Uterus (tissue), 4 donors: Measurements from ENCODE around the gene TMEM62. TPM values are rescaled to one million over a fixed set of nuclear protein-coding genes. Genes with fewer than 3 reads are reported as not detected.

ENCODE experiments used
- DNase-seq, 2 donors: peaks; one replicate each; pipeline ENCODE4 v3.0.0-alpha.2; 2019 to 2020
- H3K27ac ChIP-seq, 2 donors: fragments of 200-600 bp; sonication (generic); 1 replicate in 1 of 2; 2 replicates in 1 of 2; pipeline ENCODE4 v1.5.1; 2016 to 2018
- H3K27me3 ChIP-seq, 2 donors: fragments of 200-600 bp; sonication (generic); one replicate each; pipeline ENCODE4 v1.5.1; 2018 to 2019; ENCODE audit warnings: control low read depth in 1 of 2
- H3K36me3 ChIP-seq, 2 donors: fragments of 200-600 bp; sonication (generic); one replicate each; pipeline ENCODE4 v1.5.1; 2019; ENCODE audit warnings: control low read depth in 1 of 2
- H3K4me1 ChIP-seq, 2 donors: fragments of 200-600 bp; sonication (generic); one replicate each; pipeline ENCODE4 v1.5.1; 2018 to 2019; ENCODE audit warnings: control low read depth in 1 of 2
- H3K4me3 ChIP-seq, 2 donors: fragments of 200-600 bp; sonication (generic); 1 replicate in 1 of 2; 2 replicates in 1 of 2; pipeline ENCODE4 v1.5.1; 2018 to 2019; ENCODE audit warnings: mild to moderate bottlenecking in 1 of 2
- H3K9me3 ChIP-seq, 2 donors: fragments of 200-600 bp; sonication (generic); one replicate each; pipeline ENCODE4 v1.5.1; 2019; ENCODE audit warnings: control low read depth in 1 of 2
- CTCF ChIP-seq, 4 experiments: fragments of 200-600 bp in 2 of 4; fragments of 450-650 bp in 2 of 4; sonication (generic) in 2 of 4; IDR thresholded peaks; one replicate each; pipeline ENCODE4 v1.5.1; 2016 to 2019; ENCODE audit warnings: antibody characterized with exemption in 4 of 4, mild to moderate bottlenecking in 2 of 4, moderate library complexity in 1 of 4
- POLR2A ChIP-seq, 2 donors: fragments of 450-650 bp; IDR thresholded peaks; one replicate each; pipeline ENCODE4 v1.6.1; 2016; ENCODE audit warnings: antibody characterized with exemption in 2 of 2, mild to moderate bottlenecking in 1 of 2, moderate library complexity in 1 of 2
- intact Hi-C: fragments of 100-400 bp; cut with DNase I; formaldehyde crosslinking; loops from one replicate; pipeline ENCODE4 v1.15.1; 2023; ENCODE audit warnings: low total_unique reads
- total RNA-seq, 4 donors: library from RNA; depleted of rRNA in 3 of 4; stranded (reverse); fragments of >200 nt in 3 of 4; gene quantifications; one replicate each; pipeline versions ENCODE4 v1.1.0 to v1.2.4, GENCODE V29; 2014 to 2023
- donor health status: DM: yes; HTN: yes; CAD: no.

The TMEM62 gene
- total RNA-seq, 4 donors from 2014 or later, result 18.8 to 56.6 (median 22.5) TPM

DNA sequence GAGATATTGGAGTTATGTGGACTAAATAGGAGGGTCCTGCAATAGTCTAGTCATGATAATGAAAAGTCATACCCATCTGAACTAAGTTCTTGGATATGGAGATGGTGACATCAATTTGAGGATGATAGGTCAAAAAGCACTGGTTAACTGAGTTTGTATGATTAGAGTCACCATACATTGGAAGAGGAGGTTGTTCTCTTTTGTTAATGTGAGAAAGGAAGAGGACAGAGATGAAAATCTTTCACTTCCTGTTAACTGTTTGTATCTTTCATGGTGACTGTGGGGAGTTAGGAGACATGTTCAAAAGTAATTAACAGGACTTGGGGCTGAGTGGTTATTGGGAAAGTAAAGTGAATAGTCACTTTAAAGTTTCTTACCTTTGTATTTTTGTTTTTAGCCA lies 11.1 kb downstream of the TMEM62 start:
- Histone ChIP-seq H3K27me3 (no peaks in the 10 kb centered on the region), H3K4me3 (no peak overlapping the region), H3K4me1 (no peaks in the 10 kb centered on the region), H3K9me3 (no peaks in the 10 kb centered on the region), H3K36me3 (no peaks in the 10 kb centered on the region), H3K27ac (no peak overlapping the region)
- intact Hi-C loops, result no loop called here
- DNase-seq, result no peak
- TF ChIP-seq CTCF (IDR thresholded peaks at IDR 0.05) (no peak), POLR2A (IDR thresholded peaks at IDR 0.05) (no peak)

DNA sequence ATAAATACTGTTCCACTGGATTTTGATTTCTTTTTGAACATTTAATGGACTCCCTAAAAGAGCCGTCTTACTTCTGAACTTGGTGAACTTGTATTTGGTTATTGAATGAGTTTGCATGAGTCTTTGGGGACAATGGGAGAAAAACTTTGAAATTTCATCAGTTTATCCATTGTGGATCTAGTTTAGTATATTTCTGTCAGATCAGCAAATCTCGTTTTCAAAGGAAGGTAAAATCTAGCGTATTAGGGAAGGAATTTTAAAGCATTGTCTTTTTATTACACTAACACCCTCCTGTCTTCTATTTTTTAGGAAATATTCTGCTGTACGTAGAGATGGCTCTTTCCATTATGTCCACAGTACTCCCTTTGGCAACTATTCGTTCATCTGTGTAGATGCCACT lies 12.8 kb downstream of the TMEM62 start:
- intact Hi-C loops, result no loop called here

GRCh38 chr15:43150191-43150929 lies 17.0 kb downstream of the TMEM62 start:
- Histone ChIP-seq H3K27ac (no peak overlapping the region), H3K4me1 (no peaks in the 10 kb centered on the region), H3K36me3 (no peaks in the 10 kb centered on the region), H3K4me3 (no peak overlapping the region), H3K27me3 (no peaks in the 10 kb centered on the region), H3K9me3 (no peaks in the 10 kb centered on the region)
- TF ChIP-seq CTCF (IDR thresholded peaks at IDR 0.05) (no peak), POLR2A (IDR thresholded peaks at IDR 0.05) (no peak)
- DNase-seq, result no peak
- intact Hi-C loops, result no loop called here

More for the DNA sequence above, 12.8 kb downstream of the TMEM62 start:
- no peak for DNase-seq
- Histone ChIP-seq H3K4me3 (no peak overlapping the region), H3K27me3 (no peaks in the 10 kb centered on the region), H3K27ac (no peak overlapping the region), H3K9me3 (no peaks in the 10 kb centered on the region), H3K4me1 (no peaks in the 10 kb centered on the region), H3K36me3 (no peaks in the 10 kb centered on the region)
- TF ChIP-seq CTCF (IDR thresholded peaks at IDR 0.05), result no peak
- TF ChIP-seq POLR2A (IDR thresholded peaks at IDR 0.05), result no peak

GRCh38 chr15:43151688-43152087 lies 18.3 kb downstream of the TMEM62 start:
- intact Hi-C loops, result no loop called here
- no peaks in the 10 kb centered on the region for H3K36me3 ChIP-seq
- no peak overlapping the region for H3K27ac ChIP-seq
- no peak for DNase-seq
- no peaks in the 10 kb centered on the region for H3K4me1 ChIP-seq
- no peaks in the 10 kb centered on the region for H3K27me3 ChIP-seq
- no peaks in the 10 kb centered on the region for H3K9me3 ChIP-seq
- no peak overlapping the region for H3K4me3 ChIP-seq
- TF ChIP-seq POLR2A (IDR thresholded peaks at IDR 0.05) (no peak), CTCF (IDR thresholded peaks at IDR 0.05) (no peak)

DNA sequence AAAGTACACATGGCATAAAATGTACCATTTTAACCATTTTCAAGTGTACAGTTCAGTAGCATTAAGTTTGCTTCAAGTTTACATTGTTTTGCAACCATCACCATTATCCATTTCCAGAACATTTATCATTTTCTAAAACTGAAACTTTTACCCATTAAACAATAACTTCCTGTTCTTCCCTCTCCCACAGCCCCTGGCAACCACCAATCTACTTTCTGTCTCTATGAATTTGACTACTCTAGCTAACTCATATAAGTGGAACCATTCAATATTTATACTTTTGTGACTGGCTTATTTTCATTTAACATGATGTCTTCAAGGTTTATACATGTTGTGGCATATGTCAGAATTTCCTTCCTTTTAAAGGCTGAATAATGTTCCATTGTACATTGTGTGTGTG lies 19.9 kb downstream of the TMEM62 start:
- H3K36me3 ChIP-seq, result no peaks in the 10 kb centered on the region
- intact Hi-C loops, result no loop called here
- no peaks in the 10 kb centered on the region for H3K27me3 ChIP-seq
- no peaks in the 10 kb centered on the region for H3K4me1 ChIP-seq
- no peak for TF ChIP-seq CTCF (IDR thresholded peaks at IDR 0.05)
- no peak for TF ChIP-seq POLR2A (IDR thresholded peaks at IDR 0.05)
- H3K9me3 ChIP-seq, result no peaks in the 10 kb centered on the region
- no peak overlapping the region for H3K27ac ChIP-seq
- H3K4me3 ChIP-seq, result no peak overlapping the region
- DNase-seq, result no peak
